HT1080 (cell line): Measurements from ENCODE around the gene GARS1. TPM values are rescaled to one million over a fixed set of nuclear protein-coding genes. Genes with fewer than 3 reads are reported as not detected.
"Not testable (repeated sequence)": the region's sequence is repeated elsewhere in the genome, so short reads cannot be mapped to it uniquely, and the experiment has no call there.

Experiments used
- DNase-seq: peaks from one replicate; pipeline ENCODE4 v3.0.0-alpha.2; 2015; ENCODE audit warnings: low read depth
- total RNA-seq: library from RNA; depleted of rRNA; stranded (reverse); fragments of >200 nt; shearing (Covaris generic); gene quantifications from 2 replicates; pipeline ENCODE4 v1.2.3, GENCODE V29; 2014

GARS1 gene
- total RNA-seq, 1 experiment from 2014 or later = 205 TPM

DNA sequence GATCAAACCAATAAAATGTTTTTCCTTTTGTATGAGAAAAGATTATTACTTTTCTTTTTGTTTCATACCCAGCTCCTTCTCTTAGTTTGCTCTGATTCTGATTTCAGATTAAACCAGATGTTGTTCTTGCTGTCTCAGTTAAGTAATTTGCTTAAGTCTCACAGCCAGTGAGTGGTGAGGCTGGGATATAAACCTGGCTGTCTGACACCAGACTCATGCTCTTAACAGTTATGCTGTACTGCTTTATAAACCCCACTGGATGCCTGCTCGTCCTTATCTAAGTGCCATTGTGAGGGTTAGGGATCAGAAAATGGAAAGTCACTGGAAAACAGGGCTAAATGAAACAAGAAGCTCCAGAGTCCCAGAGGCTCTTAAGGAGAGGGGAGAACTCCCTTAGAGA, 24.3 kb downstream of the GARS1 start:
- DNase-seq = no peak

DNA sequence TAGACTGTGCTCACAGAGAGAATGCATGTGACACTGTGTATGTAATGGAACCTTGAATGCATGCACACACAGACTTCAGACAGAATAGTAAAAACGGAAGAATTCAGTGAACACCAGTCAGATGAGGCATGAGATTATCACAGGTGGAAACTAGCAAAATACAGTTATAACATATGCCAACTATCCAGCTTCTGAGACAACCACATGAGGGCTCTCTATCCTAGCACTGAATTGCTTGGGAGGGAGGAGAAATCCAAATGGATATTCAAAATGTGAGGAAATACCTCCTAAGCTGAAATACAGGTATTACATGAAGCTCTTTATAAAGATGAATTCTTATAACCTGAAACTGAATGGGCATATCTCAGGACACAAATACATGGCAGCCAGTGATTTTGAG, 30.6 kb downstream of the GARS1 start:
- no peak for DNase-seq

DNA sequence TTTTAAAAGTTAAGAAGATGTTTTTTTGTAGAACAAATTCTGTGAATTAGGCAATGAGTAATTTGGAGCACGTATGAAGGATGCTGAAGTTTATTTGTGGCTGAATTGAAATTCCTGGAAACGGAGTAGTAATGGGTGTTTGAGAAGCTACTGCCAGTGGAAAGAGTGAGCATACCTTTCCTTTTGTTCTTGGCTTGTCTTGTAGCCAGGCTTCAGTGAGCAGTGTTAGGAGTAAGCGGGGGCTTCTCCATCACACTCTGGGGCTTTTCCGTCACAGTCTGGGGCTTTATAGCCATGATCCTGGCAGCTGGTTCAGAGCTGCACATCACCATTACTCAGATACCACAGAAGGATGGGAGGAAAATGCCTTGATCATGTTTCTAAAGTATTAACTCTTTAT, 32.3 kb downstream of the GARS1 start:
- no peak for DNase-seq

DNA sequence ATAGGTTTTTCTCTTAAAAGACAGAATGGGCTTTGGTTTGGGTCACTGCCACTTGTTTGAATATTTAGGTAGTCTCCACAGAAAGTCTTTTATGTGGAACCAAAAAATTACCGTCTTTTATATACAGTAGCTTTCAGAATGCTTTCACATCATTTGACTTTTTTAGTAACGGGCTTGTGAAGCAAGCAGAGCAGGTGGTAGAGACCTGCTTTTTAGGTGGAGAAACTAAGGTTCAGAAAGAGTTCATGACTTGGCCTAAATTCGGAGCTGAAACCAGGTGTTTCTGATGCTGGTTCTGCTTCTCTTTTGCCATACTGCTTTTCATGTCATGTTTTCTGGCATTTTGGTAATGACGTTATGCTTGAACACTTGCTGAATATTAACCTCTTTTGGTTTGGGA, 36.3 kb downstream of the GARS1 start:
- DNase-seq = no peak

DNA sequence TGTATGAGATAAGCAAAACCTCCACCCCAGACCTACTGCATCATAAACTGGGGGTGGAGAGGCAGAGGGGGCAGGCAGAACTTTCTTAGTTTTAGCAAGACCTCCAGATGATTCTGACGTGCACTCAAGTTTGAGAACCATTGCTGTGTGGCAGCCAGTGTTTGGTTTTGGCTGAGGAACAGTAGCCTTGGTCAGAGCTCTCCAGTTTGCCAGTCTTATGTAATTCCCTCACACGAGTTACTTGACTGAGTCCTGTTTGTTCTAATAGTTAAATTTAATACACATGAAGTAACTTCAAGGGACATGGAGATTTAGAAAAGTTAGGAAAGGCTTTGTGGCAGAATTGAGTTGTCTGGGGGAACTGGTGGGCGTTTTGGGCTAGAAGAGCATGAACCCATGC, 38.5 kb downstream of the GARS1 start:
- no peak for DNase-seq

DNA sequence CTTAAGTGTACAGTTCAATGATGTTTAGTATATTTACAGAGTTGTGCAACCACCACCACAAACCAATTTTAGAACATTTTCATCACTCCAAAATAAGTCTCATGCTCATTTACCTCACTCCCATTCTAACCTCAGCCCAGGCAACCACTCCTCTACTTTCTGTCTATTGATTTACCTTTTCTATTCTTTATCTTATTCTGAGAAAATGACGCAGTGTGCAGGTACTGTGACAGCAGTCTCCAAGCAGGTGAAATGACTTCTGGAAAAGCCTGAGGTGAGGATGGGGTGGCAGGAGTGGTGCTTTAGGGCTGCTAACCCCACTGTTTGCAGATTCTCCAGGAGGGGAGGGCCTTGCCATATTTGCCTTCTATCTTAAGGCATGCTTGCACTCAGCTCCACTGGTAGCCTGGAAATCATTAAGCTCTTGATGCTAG, 39.5 kb downstream of the GARS1 start:
- no peak for DNase-seq

DNA sequence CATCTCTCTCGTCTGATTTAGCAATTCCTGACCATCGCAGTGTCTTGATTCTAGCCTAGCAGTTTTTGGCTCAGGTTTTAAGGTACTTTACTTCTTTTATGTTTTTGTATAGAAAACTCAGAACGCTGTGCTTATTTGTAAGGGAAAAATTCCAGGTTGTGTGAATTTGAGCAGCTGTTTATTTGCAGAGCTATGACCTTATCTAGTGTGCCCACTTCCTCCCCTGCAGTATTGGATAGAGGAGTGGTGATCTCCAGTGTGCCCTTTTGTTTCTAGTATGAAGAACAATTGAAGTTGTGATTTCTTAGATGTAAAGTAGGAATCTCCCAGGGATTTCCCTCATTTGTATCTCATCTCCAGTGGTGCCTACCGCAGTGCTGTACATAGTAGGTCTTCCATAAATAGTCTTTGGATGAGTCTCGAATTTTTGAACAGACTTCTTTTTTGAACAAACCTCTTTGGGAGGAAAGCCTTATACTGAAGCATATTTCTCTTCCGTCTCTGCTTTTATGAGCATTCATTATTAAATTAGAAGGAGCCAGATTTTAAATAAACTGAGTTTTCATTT, 40.0 kb downstream of the GARS1 start:
- no peak for DNase-seq

DNA sequence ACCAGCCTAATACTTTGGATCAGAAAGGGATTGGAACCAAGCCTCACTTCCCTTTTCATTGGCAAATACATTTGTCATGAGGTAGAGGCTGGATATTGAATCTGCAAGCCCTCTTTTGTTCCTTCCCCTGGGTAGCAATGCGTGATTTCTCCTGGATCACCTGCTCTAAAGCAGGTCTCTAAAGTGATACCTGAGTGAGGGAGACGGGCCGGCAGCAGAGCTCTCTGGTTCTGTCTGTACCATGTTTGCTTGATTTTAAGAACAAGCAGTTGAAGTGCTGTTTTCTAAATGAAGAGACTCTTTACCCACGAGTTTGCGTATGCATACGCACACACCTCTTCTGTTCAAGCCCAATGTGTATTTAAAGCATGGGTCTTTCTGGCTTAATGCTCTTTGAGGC, 41.1 kb downstream of the GARS1 start:
- DNase-seq = no peak

DNA sequence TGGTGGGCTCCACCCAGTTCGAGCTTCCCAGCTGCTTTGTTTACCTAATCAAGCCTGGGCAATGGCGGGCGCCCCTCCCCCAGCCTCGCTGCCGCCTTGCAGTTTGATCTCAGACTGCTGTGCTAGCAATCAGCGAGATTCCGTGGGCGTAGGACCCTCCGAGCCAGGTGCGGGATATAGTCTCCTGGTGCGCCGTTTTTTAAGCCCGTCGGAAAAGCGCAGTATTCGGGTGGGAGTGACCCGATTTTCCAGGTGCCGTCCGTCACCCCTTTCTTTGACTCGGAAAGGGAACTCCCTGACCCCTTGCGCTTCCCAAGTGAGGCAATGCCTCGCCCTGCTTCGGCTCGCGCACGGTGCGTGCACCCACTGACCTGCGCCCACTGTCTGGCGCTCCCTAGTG, 47.6 kb downstream of the GARS1 start:
- not testable (repeated sequence) for DNase-seq

DNA sequence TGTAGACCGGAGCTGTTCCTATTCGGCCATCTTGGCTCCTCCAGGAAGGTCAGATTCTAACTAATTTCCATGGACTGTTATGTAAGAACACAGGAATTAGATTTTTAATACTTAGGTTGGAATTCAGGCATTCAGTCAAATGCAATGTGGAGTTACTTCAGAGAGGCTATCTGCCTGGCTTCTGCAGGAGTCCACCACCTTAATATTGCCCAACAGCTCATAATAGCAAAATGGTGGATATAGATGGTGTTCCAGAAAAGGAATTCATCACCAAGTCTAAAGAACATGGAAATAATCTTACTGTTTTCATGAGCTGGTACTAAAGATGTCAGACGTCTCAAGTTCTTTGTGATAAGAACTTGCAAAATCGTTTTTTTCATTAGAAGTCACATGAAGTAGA, 48.1 kb downstream of the GARS1 start:
- DNase-seq = no peak

DNA sequence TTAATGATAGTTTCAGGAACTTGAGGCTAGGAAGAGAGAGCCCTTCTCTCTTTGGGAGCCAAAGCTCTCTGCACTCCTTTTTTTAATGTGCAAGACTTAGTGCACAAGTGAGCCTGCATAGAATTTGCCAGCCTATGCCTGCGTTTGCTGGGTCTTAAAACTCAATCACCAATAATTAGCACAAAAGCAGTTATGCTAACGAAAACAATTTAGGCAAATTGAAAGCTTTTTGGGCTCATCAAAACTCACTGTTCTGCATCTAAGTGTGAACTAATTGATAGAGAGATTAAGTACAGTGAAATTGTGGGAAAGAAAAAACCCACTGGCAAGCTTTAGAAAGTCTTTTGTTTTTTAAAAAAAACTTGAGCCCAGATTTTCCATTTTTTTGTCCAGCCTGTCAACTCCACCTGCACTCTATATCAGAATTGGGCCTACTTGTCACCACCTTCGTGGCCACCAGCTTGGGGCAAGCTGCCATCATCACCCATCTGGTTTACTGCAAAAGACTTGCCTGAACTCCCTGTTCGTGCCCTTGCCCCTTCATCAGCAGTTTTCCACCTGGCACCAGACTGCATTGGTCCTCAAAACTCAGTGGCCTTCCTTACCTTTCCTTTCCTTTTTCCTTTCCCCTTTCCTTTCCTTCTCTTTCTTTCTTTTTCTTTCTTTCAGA, 49.7 kb downstream of the GARS1 start:
- DNase-seq = no peak

DNA sequence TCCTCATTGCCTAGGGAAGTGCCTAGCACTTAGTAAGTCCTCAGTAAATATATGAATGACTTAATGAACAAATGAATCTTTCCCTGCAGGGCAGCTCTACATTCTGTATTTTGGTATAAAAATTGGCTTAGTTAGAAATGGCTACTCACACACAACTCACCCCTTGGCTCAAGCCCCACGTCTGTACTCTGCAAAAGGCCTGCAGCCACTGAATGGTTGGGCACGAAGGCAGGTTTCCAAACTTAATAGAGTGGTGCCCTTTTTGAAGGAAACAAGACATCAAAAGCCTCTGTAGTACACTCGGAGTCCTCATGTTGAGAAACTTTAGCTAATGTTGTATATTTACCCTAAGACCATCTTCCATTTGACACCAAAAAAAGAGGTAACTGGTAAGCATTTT, 51.0 kb downstream of the GARS1 start:
- no peak for DNase-seq

DNA sequence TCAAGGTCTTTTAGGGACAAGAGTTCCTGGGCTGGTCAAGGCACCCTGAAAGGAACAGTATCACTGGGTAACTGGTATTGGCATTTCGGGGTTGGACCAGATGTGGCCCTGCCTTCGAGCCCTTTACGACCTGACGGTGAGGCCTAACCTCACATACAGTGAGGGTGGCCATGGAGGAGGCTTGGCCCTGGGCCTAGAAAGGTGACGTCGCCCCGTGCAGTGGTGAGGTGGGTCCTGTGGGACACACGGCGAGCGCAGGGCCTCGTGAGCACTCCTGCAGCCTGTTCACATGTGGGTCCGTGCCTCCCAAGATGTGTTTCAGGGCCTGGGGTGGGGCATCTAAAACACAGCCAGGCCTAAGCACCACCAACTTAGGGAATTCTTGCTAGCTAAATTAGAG, 51.5 kb downstream of the GARS1 start:
- no peak for DNase-seq

DNA sequence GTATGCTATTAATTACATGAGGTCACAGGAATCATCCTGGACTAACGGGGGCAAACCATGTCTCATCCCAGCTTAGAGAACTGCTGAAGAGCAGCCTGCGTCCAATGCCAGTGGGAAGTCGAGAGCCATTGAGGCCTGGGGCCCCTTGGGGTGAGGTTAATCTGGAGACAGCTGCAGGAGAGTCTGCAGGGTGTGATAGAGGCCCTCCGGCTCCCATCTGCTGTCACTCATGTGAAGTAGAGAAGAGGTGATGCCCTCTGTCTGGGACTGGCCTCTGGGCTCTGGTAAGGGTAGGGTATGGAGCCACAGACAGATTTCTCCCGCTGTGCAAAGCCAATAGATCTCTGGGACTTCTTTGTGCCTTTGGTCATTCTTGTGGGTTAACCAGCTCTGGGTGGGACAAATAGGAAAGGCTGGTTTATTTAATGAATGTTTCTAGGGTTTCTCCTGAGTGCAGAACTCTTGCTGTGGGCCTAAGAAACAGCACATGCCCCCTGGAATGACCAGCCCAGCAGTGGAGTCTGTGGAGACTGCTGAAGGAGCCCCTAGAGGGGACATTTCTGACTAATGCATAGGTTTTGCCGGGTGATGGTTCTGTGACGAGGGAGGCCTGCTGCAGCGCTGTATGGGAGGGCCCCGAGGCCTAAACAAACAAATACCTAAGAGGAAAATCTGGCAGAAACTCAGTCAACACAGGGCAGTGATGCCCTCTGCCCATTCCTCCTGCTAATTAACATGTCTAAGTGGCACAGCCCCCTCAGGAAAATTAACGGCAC, 53.1 kb downstream of the GARS1 start:
- no peak for DNase-seq

DNA sequence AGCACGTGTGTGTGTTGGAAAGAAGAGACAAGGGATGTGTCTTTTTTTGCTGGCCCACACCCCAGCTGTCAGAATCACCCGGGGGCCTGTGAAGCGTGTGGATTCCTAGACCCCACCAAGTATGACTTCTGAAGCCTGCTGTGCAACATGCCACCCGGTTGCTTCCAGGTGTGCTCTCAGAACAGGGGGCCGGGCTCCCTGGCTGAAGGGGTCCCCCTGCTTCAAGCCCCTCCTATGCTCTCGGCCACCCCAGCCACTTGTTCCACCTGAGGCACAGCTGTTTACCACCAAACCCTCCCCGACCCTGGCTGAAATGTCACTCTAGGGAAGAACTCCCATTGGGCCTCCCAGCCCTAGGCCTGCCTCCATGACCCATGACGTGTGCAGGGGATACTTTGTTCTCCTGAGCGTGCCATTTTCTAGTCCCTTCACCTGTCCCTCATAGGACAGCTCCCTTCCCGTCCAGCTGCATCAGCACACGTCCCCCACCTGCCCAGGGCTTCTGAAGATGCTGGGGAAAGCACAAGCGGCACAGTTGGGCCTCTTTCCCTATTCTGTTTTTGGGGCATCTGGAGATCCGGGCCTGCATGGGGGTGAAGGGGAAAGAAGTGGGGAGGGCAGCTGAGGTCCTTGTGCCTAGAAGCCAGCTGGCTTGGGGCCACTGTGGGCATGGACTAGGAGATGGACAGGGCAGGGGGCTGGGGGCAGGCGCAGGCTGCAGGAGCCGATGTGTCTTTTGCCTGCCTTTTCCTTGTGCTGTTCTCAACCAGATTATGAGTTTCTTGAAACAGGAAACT, 54.3 kb downstream of the GARS1 start:
- no peak for DNase-seq

DNA sequence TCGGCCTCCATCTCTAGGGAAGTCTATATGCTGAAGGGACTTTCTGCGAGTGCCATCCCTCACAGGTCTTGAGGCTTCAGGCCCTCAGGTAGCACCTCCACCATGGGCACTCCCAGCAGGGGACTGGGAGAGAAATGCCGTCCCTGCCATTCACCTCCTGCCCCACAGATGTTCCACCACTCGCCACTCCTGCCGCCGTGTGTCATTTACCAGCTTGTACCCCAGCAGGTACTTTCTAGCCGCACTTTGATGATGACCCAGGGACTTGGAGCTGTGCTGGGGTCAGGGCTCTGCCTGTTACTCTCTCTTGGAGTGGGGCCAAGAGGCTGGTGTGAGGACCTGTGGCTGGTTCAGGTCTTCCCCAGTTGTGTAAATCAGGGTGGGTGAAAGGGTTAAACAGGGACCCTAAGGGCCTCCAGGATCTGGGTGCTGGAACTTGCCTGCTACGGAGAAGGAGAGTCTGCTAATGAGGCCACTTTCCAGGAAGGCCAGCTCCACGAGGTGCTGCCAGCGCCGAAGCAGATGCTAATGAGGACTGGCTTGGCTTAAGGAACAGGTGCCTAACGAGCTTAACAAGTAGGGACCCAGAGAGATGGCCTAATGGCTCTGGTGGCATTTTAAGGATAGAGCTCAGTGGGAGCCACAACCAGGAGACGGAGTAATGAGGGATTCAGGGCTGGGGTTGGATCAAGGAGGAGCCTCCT, 55.2 kb downstream of the GARS1 start:
- no peak for DNase-seq

DNA sequence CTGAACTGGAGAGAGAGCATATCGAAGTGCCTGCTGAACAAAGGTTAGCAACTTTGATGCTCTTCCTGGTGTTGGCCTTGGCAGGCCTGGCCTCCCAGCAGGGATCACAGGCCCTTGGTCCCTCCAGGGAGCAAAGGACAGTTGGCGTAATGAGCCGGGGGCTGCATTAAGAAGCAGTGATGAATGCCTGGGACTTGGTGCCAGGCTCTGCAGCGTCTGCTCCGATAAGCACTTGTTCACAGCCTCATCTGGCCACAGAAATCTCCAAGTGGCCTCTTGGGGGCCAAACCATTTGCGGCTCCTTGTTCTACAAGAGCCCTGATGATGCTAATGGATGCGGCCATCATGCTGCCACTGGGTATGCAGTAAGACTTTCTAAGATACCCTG, 55.7 kb downstream of the GARS1 start:
- DNase-seq = no peak

DNA sequence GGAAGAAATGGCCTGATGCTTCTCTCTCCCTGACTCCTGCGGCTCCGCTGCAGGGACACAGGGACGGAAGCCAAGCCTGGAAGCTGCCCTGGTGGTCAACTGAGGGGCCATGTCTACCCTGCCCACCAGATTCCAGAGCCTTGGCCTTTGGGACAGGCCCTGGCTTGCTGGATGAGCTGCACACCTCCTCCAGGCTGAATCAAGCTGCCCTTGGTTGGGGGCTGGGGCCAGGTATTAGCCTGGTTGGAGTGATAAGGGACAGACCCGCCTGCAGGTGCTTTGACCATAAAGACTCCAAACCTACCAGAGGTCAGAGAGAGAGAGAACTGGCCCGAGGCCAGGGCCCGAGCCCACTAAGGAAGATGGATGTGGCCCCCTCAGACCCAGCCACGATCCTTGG, 57.5 kb downstream of the GARS1 start:
- no peak for DNase-seq

DNA sequence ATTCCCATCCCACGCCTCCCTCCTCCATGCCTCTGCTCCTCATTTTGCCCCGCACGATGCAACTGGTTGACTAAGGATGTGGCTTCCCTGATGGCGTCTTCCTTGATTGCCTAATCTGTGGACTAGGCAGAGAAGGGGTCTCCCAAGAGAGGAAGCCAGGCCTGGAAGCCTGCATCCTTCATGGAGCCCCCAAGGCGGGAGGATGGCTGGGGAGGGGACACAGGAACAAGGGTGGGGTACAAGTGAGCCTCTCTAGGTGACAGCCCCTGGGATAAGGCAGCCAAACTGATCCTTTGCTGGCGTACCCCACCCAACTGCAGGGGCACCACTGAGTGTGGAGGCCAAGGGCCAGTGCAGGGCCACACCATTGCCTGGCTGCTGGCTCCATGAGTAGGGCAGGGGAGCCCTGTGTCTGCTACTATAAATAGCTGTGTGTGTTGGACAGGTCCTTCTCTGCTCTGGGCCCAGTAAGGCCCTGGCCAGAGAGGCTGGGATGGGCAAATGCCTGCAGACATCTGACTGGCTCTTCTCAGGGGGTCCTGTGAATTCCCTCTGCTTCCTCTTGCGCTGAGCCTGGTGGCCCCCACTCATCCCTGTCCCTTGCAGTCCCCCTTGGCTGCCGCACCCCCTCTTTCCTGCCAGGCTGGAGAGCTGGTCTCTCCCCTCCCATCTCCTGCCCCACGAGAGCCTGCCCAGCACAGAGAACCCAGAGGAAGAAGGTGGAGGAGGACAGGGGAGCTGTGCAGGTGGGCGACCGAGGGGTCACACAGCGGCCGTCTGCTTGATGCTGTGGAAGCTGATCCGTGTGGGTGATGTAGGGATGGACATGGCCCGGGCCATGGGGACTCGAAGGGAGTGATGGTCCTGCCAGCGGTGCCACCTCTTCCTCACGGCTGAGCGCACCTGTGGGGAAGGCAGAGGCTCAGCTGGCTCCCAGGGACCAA, 58.3 kb downstream of the GARS1 start:
- no peak for DNase-seq
